ENCODE results near the gene UNC80. TPM values are rescaled to one million over a fixed set of nuclear protein-coding genes. Genes with fewer than 3 reads are reported as not detected.

Gene UNC80
- total and polyA plus RNA-seq, 2 donors from 2014 or later, result 0.04 to 0.06 TPM

DNA sequence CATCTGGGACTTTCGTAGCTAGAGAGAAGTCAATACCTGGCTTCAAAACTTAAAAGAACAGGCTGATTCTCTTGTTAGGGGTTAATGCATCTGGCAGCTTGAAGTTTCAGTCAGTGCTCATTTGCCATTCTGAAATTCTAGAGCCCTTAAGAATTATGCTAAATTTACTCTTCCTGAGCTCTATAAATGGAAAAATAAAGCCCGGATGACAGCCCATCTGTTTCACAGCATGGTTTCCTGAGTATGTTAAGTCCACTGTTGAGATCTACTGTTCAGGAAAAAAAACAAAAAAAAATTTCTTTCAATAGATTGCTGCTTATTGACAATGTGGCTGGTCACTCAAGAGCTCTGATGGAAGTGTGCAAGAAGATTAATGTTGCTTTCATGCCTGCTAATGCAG is 129.5 kb downstream of the UNC80 start:
- TF ChIP-seq, protein P1, sequence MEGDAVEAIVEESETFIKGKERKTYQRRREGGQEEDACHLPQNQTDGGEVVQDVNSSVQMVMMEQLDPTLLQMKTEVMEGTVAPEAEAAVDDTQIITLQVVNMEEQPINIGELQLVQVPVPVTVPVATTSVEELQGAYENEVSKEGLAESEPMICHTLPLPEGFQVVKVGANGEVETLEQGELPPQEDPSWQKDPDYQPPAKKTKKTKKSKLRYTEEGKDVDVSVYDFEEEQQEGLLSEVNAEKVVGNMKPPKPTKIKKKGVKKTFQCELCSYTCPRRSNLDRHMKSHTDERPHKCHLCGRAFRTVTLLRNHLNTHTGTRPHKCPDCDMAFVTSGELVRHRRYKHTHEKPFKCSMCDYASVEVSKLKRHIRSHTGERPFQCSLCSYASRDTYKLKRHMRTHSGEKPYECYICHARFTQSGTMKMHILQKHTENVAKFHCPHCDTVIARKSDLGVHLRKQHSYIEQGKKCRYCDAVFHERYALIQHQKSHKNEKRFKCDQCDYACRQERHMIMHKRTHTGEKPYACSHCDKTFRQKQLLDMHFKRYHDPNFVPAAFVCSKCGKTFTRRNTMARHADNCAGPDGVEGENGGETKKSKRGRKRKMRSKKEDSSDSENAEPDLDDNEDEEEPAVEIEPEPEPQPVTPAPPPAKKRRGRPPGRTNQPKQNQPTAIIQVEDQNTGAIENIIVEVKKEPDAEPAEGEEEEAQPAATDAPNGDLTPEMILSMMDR (IDR thresholded peaks at IDR 0.05; ENCODE audit: borderline replicate concordance, extremely low read depth, insufficient read depth), result no peak
- FAIRE-seq (no peak), DNase-seq (no peak)
- Histone ChIP-seq H3K9ac (ENCODE audit: low read length in 3 of 3) (no peak overlapping the region), H3K9me3 (ENCODE audit: control insufficient read depth in 2 of 3, insufficient read depth in 1 of 3, low read length in 3 of 3) (no peaks in the 10 kb centered on the region), H3K4me1 (ENCODE audit: control insufficient read depth in 2 of 3, insufficient read depth in 2 of 3, low read depth in 1 of 3, low read length in 3 of 3) (no peaks in the 10 kb centered on the region), H3K36me3 (ENCODE audit: control insufficient read depth in 2 of 3, insufficient read depth in 3 of 3, low read length in 3 of 3) (no peaks in the 10 kb centered on the region), H3K27ac (ENCODE audit: low read depth in 2 of 2, low read length in 2 of 2) (no peak overlapping the region), H3K4me3 (ENCODE audit: low read length in 3 of 3) (no peak overlapping the region), H3K27me3 (ENCODE audit: control insufficient read depth, insufficient read depth, low read length) (no peaks in the 10 kb centered on the region)
- intact Hi-C loops (cut with DNase I), result no loop called here

DNA sequence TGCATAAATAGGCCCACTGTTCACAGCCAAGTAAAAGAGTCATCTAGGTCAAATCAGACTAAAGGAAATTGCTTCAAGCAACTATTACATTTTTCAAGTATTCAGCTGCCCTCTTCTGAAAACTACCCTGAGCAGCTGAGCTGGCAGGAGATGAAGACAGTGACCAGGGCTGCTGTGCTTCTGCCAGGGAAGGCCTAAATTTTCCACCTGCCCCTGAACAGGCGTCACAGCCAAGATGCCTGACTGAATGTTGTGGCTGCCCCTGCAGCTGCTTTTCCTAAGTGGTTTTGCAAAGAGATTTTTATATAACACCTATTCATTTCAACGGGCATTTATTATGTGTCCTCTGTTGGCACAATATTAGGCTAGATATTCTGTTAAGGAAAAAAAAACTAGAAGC is 134.1 kb downstream of the UNC80 start:
- intact Hi-C loops (cut with DNase I), result no loop called here
- TF ChIP-seq, protein P1 (IDR thresholded peaks at IDR 0.05; ENCODE audit: borderline replicate concordance, extremely low read depth, insufficient read depth), result no peak

DNA sequence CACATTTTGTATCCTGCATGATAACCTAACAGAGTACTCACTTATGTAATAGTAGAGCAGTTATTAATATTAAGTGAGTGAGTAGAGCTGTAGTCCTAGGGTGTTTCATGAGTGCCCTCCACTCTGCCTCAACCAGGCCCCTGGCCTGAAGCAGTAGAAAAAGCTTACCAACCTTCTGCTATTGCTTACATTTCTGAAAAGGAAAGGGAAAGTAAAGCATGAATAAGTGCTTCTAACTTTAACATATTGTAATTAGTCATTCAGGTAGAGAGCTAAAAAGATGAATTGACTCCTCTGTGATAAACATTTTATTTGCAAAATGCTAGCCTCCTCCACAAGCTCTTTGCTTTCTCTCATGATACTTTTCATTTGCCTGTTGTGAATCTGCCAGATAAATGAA is 136.1 kb downstream of the UNC80 start:
- Histone ChIP-seq H3K36me3 (ENCODE audit: control insufficient read depth in 2 of 3, insufficient read depth in 3 of 3, low read length in 3 of 3) (no peaks in the 10 kb centered on the region), H3K4me1 (ENCODE audit: control insufficient read depth in 2 of 3, insufficient read depth in 2 of 3, low read depth in 1 of 3, low read length in 3 of 3) (no peaks in the 10 kb centered on the region), H3K4me3 (ENCODE audit: low read length in 3 of 3) (no peak overlapping the region), H3K9me3 (ENCODE audit: control insufficient read depth in 2 of 3, insufficient read depth in 1 of 3, low read length in 3 of 3) (no peaks in the 10 kb centered on the region), H3K27me3 (ENCODE audit: control insufficient read depth, insufficient read depth, low read length) (no peaks in the 10 kb centered on the region), H3K9ac (ENCODE audit: low read length in 3 of 3) (no peak overlapping the region), H3K27ac (ENCODE audit: low read depth in 2 of 2, low read length in 2 of 2) (no peak overlapping the region)
- no peak for FAIRE-seq
- intact Hi-C loops (cut with DNase I), result no loop called here
- TF ChIP-seq, protein P1 (IDR thresholded peaks at IDR 0.05; ENCODE audit: borderline replicate concordance, extremely low read depth, insufficient read depth), result no peak
- DNase-seq, result no peak

More for the DNA sequence above, 134.1 kb downstream of the UNC80 start:
- DNase-seq, result no peak
- H3K9ac ChIP-seq (ENCODE audit: low read length in 3 of 3), result no peak overlapping the region
- no peak for FAIRE-seq
- H3K9me3 ChIP-seq (ENCODE audit: control insufficient read depth in 2 of 3, insufficient read depth in 1 of 3, low read length in 3 of 3), result no peaks in the 10 kb centered on the region
- H3K27ac ChIP-seq (ENCODE audit: low read depth in 2 of 2, low read length in 2 of 2), result no peak overlapping the region
- H3K36me3 ChIP-seq (ENCODE audit: control insufficient read depth in 2 of 3, insufficient read depth in 3 of 3, low read length in 3 of 3), result no peaks in the 10 kb centered on the region
- H3K4me1 ChIP-seq (ENCODE audit: control insufficient read depth in 2 of 3, insufficient read depth in 2 of 3, low read depth in 1 of 3, low read length in 3 of 3), result no peaks in the 10 kb centered on the region
- no peak overlapping the region for H3K4me3 ChIP-seq (ENCODE audit: low read length in 3 of 3)
- H3K27me3 ChIP-seq (ENCODE audit: control insufficient read depth, insufficient read depth, low read length), result no peaks in the 10 kb centered on the region

DNA sequence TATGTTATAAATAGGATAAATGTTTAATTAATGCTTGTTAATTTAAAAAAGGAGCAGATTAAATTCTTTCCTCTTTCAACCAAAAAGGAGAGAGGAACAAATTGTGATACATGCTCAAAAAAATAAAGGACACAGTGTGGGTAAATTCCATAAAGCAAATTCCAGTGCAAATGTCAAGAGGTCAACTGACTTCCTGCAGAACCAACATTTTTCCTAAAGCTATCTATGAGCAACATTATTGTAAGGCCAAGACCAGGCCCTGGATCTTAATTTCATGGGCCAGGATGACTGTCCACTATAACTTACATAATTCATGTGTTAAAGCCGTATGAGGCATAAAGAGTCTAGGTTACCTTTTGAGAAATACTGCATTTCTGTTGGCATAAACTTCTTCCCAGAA is 136.9 kb downstream of the UNC80 start:
- Histone ChIP-seq H3K27me3 (ENCODE audit: control insufficient read depth, insufficient read depth, low read length) (no peaks in the 10 kb centered on the region), H3K27ac (ENCODE audit: low read depth in 2 of 2, low read length in 2 of 2) (no peak overlapping the region), H3K9ac (ENCODE audit: low read length in 3 of 3) (no peak overlapping the region), H3K4me1 (ENCODE audit: control insufficient read depth in 2 of 3, insufficient read depth in 2 of 3, low read depth in 1 of 3, low read length in 3 of 3) (no peaks in the 10 kb centered on the region), H3K9me3 (ENCODE audit: control insufficient read depth in 2 of 3, insufficient read depth in 1 of 3, low read length in 3 of 3) (no peaks in the 10 kb centered on the region), H3K36me3 (ENCODE audit: control insufficient read depth in 2 of 3, insufficient read depth in 3 of 3, low read length in 3 of 3) (no peaks in the 10 kb centered on the region), H3K4me3 (ENCODE audit: low read length in 3 of 3) (no peak overlapping the region)
- FAIRE-seq (no peak), DNase-seq (no peak)
- intact Hi-C loops (cut with DNase I), result no loop called here
- TF ChIP-seq, protein P1 (IDR thresholded peaks at IDR 0.05; ENCODE audit: borderline replicate concordance, extremely low read depth, insufficient read depth), result no peak
